Smooth muscle cell (in vitro differentiated cells): Measurements from ENCODE around the gene NAE1. TPM values are rescaled to one million over a fixed set of nuclear protein-coding genes. Genes with fewer than 3 reads are reported as not detected.

ENCODE experiments used
- DNase-seq: peaks from one replicate; lab custom pipeline; 2025; ENCODE audit not compliant: unreplicated experiment; lab: John Stamatoyannopoulos, UW
- H2AFZ ChIP-seq: fragments of 200-600 bp; sonication (generic); 2 replicates; pipeline ENCODE4 v1.6.0; 2016; ENCODE audit warnings: antibody characterized with exemption, low read depth, mild to moderate bottlenecking
- H3F3A ChIP-seq: fragments of 200-600 bp; sonication (generic); 2 replicates; pipeline ENCODE4 v1.6.0; 2017; ENCODE audit warnings: antibody characterized with exemption, low read depth
- H3K27ac ChIP-seq: fragments of 200-600 bp; sonication (generic); 2 replicates; pipeline ENCODE4 v1.5.1; 2016; ENCODE audit warnings: low read depth, mild to moderate bottlenecking
- H3K27me3 ChIP-seq: fragments of 200-600 bp; sonication (generic); 2 replicates; pipeline ENCODE4 v1.6.1; 2016; ENCODE audit warnings: low read depth, mild to moderate bottlenecking
- H3K36me3 ChIP-seq: fragments of 200-600 bp; sonication (generic); 2 replicates; pipeline ENCODE4 v1.5.1; 2016; ENCODE audit warnings: low read depth
- H3K4me1 ChIP-seq: fragments of 200-600 bp; sonication (generic); 2 replicates; pipeline ENCODE4 v1.5.1; 2016; ENCODE audit warnings: low read depth
- H3K4me2 ChIP-seq: fragments of 200-600 bp; sonication (generic); 2 replicates; pipeline ENCODE4 v1.6.0; 2016; ENCODE audit warnings: mild to moderate bottlenecking
- H3K4me3 ChIP-seq: fragments of 200-600 bp; sonication (generic); 2 replicates; pipeline ENCODE4 v1.5.1; 2016; ENCODE audit warnings: mild to moderate bottlenecking
- H3K79me2 ChIP-seq: fragments of 200-600 bp; sonication (generic); 2 replicates; pipeline ENCODE4 v1.6.0; 2016; ENCODE audit warnings: low read depth, mild to moderate bottlenecking
- H3K9ac ChIP-seq: fragments of 200-600 bp; sonication (generic); 2 replicates; pipeline ENCODE4 v1.6.0; 2016; ENCODE audit warnings: low read depth
- H3K9me3 ChIP-seq: fragments of 200-600 bp; sonication (generic); replicated peaks from 2 replicates; pipeline ENCODE4 v1.5.1; 2016; ENCODE audit warnings: low read depth
- H4K20me1 ChIP-seq: fragments of 200-600 bp; sonication (generic); 2 replicates; pipeline ENCODE4 v1.6.0; 2016; ENCODE audit warnings: low read depth
- WGBS: methylation state at CpG from one replicate; pipeline ENCODE4 v1.1.7; 2016; ENCODE audit warnings: low lambda C conversion rate; 5-methylcytosine and 5-hydroxymethylcytosine counted together
- polyA plus RNA-seq: library from polyadenylated mRNA; unstranded; fragments of >200 nt; fragmentation: Nextera tagmentation; extraction: Ambion mirVana; gene quantifications from 2 replicates; pipeline ENCODE4 v1.2.1, GENCODE V29; 2016
- total RNA-seq: library from RNA; depleted of rRNA; stranded (reverse); fragments of >200 nt; gene quantifications from 2 replicates; pipeline ENCODE4 v1.2.3, GENCODE V29; 2014
- TF ChIP-seq, protein P1 (sequence below): fragments of 200-600 bp; sonication (generic); IDR thresholded peaks from 2 replicates; pipeline ENCODE4 v1.5.1; 2017; ENCODE audit warnings: borderline replicate concordance, mild to moderate bottlenecking, antibody characterized with exemption; ENCODE audit not compliant: insufficient read depth, poor library complexity, severe bottlenecking

Gene NAE1
- total and polyA plus RNA-seq, 2 experiments from 2014 or later, result 55.1 to 68.4 TPM

GRCh38 chr16:66846831-66847230 is 16.1 kb upstream of the NAE1 start:
- DNase-seq, result no peak
- Histone ChIP-seq H3K79me2 (no peaks in the 10 kb centered on the region), H4K20me1 (no peaks in the 10 kb centered on the region), H3F3A (no peaks in the 10 kb centered on the region), H3K27me3 (peaks cover 70% of the 10 kb centered on the region), H3K4me2 (no peak overlapping the region), H3K9ac (no peak overlapping the region), H3K9me3 (no peaks in the 10 kb centered on the region), H3K27ac (no peak overlapping the region), H3K36me3 (no peaks in the 10 kb centered on the region), H3K4me3 (no peak overlapping the region), H3K4me1 (no peaks in the 10 kb centered on the region), H2AFZ (no peak overlapping the region)
- WGBS, result 91% methylated on average over 6 of the region's 6 CpGs
- TF ChIP-seq, protein P1, sequence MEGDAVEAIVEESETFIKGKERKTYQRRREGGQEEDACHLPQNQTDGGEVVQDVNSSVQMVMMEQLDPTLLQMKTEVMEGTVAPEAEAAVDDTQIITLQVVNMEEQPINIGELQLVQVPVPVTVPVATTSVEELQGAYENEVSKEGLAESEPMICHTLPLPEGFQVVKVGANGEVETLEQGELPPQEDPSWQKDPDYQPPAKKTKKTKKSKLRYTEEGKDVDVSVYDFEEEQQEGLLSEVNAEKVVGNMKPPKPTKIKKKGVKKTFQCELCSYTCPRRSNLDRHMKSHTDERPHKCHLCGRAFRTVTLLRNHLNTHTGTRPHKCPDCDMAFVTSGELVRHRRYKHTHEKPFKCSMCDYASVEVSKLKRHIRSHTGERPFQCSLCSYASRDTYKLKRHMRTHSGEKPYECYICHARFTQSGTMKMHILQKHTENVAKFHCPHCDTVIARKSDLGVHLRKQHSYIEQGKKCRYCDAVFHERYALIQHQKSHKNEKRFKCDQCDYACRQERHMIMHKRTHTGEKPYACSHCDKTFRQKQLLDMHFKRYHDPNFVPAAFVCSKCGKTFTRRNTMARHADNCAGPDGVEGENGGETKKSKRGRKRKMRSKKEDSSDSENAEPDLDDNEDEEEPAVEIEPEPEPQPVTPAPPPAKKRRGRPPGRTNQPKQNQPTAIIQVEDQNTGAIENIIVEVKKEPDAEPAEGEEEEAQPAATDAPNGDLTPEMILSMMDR, result no peak

- TF ChIP-seq, protein P1, result no peak
- WGBS, result 82% methylated on average over 1 of the region's 1 CpG
- Histone ChIP-seq H3K36me3 (no peaks in the 10 kb centered on the region), H3F3A (no peaks in the 10 kb centered on the region), H2AFZ (no peak overlapping the region), H3K4me1 (no peaks in the 10 kb centered on the region), H3K9me3 (no peaks in the 10 kb centered on the region), H3K27ac (no peak overlapping the region), H3K27me3 (peaks cover 76% of the 10 kb centered on the region), H3K9ac (no peak overlapping the region), H4K20me1 (no peaks in the 10 kb centered on the region), H3K4me2 (no peak overlapping the region), H3K79me2 (no peaks in the 10 kb centered on the region), H3K4me3 (no peak overlapping the region)
- DNase-seq, result no peak
Measured at GRCh38 chr16:66846266-66846665, 15.5 kb upstream of the NAE1 start.

GRCh38 chr16:66845791-66846221 is 15.0 kb upstream of the NAE1 start:
- TF ChIP-seq, protein P1, result no peak
- Histone ChIP-seq H3F3A (no peaks in the 10 kb centered on the region), H3K9me3 (no peaks in the 10 kb centered on the region), H3K36me3 (no peaks in the 10 kb centered on the region), H3K79me2 (no peaks in the 10 kb centered on the region), H3K27me3 (peaks cover 80% of the 10 kb centered on the region), H3K4me2 (no peak overlapping the region), H3K27ac (no peak overlapping the region), H3K4me3 (no peak overlapping the region), H3K4me1 (no peaks in the 10 kb centered on the region), H3K9ac (no peak overlapping the region), H2AFZ (no peak overlapping the region), H4K20me1 (no peaks in the 10 kb centered on the region)
- 67% methylated on average over 9 of the region's 9 CpGs for WGBS
- DNase-seq, result no peak

- no peaks in the 10 kb centered on the region for H3K9me3 ChIP-seq
- H3K4me2 ChIP-seq, result peak overlapping the region; percentile 94
- no peaks in the 10 kb centered on the region for H3K36me3 ChIP-seq
- no peak overlapping the region for H3K27ac ChIP-seq
- no peaks in the 10 kb centered on the region for H4K20me1 ChIP-seq
- no peak for DNase-seq
- H3F3A ChIP-seq, result no peaks in the 10 kb centered on the region
- H3K4me3 ChIP-seq, result peak overlapping the region; percentile 50
- no peaks in the 10 kb centered on the region for H3K79me2 ChIP-seq
- TF ChIP-seq, protein P1, result no peak
- no peak overlapping the region for H2AFZ ChIP-seq
- 44% methylated on average over 10 of the region's 10 CpGs for WGBS
- H3K4me1 ChIP-seq, result no peaks in the 10 kb centered on the region
- peaks cover 87% of the 10 kb centered on the region for H3K27me3 ChIP-seq
- no peak overlapping the region for H3K9ac ChIP-seq
Measured at GRCh38 chr16:66845080-66845410, 14.3 kb upstream of the NAE1 start.
